ENCODE measurements around the gene BMERB1.
"Not testable (repeated sequence)": the region's sequence is repeated elsewhere in the genome, so short reads cannot be mapped to it uniquely, and the experiment has no call there.

Gene BMERB1

GRCh38 chr16:15426796-15427195, 7.6 kb upstream of the BMERB1 start:
- DNase-seq: no peak

- DNase-seq: peak; percentile 9 to 32
Observed at GRCh38 chr16:15427648-15428239, 6.6 kb upstream of the BMERB1 start.

GRCh38 chr16:15430884-15431283, 3.5 kb upstream of the BMERB1 start:
- not testable (repeated sequence) for DNase-seq

- DNase-seq: no peak
Observed at GRCh38 chr16:15434079-15434424, 336 bp upstream of the BMERB1 start.

GRCh38 chr16:15435216-15435864, 952 bp downstream of the BMERB1 start:
- DNase-seq: no peak

GRCh38 chr16:15439102-15439501, 4.7 kb downstream of the BMERB1 start:
- DNase-seq: no peak

GRCh38 chr16:15439521-15439920, 5.1 kb downstream of the BMERB1 start:
- DNase-seq: no peak

GRCh38 chr16:15440852-15441251, 6.5 kb downstream of the BMERB1 start:
- no peak for DNase-seq

GRCh38 chr16:15442140-15442539, 7.8 kb downstream of the BMERB1 start:
- DNase-seq: not testable (repeated sequence)

GRCh38 chr16:15443753-15444152, 9.4 kb downstream of the BMERB1 start:
- DNase-seq: no peak

- DNase-seq: no peak
Observed at GRCh38 chr16:15444264-15444663, 9.9 kb downstream of the BMERB1 start.

- DNase-seq: no peak
Observed at GRCh38 chr16:15445450-15445849, 11.1 kb downstream of the BMERB1 start.

- DNase-seq: no peak
Observed at GRCh38 chr16:15446901-15447300, 12.5 kb downstream of the BMERB1 start.

- DNase-seq: no peak
Observed at GRCh38 chr16:15450624-15451023, 16.2 kb downstream of the BMERB1 start.

GRCh38 chr16:15451098-15451731, 16.8 kb downstream of the BMERB1 start:
- DNase-seq: no peak

GRCh38 chr16:15452246-15452855, 18.0 kb downstream of the BMERB1 start:
- DNase-seq: no peak

- DNase-seq: not testable (repeated sequence)
Observed at GRCh38 chr16:15453296-15453695, 18.9 kb downstream of the BMERB1 start.

- DNase-seq: not testable (repeated sequence)
Observed at GRCh38 chr16:15454933-15455332, 20.5 kb downstream of the BMERB1 start.

- DNase-seq: no peak
Observed at GRCh38 chr16:15457400-15457799, 23.0 kb downstream of the BMERB1 start.

GRCh38 chr16:15457958-15458357, 23.6 kb downstream of the BMERB1 start:
- DNase-seq: no peak

- no peak for DNase-seq
Observed at GRCh38 chr16:15459791-15460190, 25.4 kb downstream of the BMERB1 start.

GRCh38 chr16:15460601-15461000, 26.2 kb downstream of the BMERB1 start:
- DNase-seq: no peak

GRCh38 chr16:15461376-15461775, 27.0 kb downstream of the BMERB1 start:
- DNase-seq: no peak

Data from AML-193 (cell line).